Activated CD8-positive, alpha-beta T cell treated with anti-CD3 and anti-CD28 coated beads, Interleukin-2, amount 10 ng/mL, durations not matched to agents 7 days and 5 days (primary cell): Measurements from ENCODE around the gene OLAH. TPM values are rescaled to one million over a fixed set of nuclear protein-coding genes. Genes with fewer than 3 reads are reported as not detected.

ENCODE experiments used
- ATAC-seq: fragments of 150-1000 bp; cut with Tn5 transposase; one replicate; pipeline ENCODE4 v1.10.0; 2021; ENCODE audit warnings: moderate library complexity
- CTCF ChIA-PET: fragments of 350-600 bp; sonication (Branson Sonifier 250); formaldehyde crosslinking; loops from one replicate; lab custom pipeline; 2021; ENCODE audit warnings: antibody characterized with exemption; lab: Charles Lee
- POLR2A ChIA-PET: fragments of 350-600 bp; sonication (Branson Sonifier 250); formaldehyde crosslinking; loops from one replicate; lab custom pipeline; 2021; ENCODE audit warnings: antibody characterized with exemption; lab: Charles Lee
- DNase-seq: peaks from one replicate; pipeline ENCODE4 v3.0.0-alpha.2; 2020
- H3K27ac Mint-ChIP-seq: one replicate; pipeline ENCODE4 v1.8.0; 2021; ENCODE audit warnings: mild to moderate bottlenecking, mixed read lengths
- H3K27me3 Mint-ChIP-seq: one replicate; pipeline ENCODE4 v1.8.0; 2021; ENCODE audit warnings: low read depth, mixed read lengths
- H3K36me3 Mint-ChIP-seq: one replicate; pipeline ENCODE4 v1.8.0; 2021; ENCODE audit warnings: low read depth, mixed read lengths
- H3K4me1 Mint-ChIP-seq: one replicate; pipeline ENCODE4 v1.8.0; 2021; ENCODE audit warnings: low read depth, mixed read lengths
- H3K4me3 Mint-ChIP-seq: one replicate; pipeline ENCODE4 v1.8.0; 2021; ENCODE audit warnings: mild to moderate bottlenecking, mixed read lengths
- H3K9me3 Mint-ChIP-seq: one replicate; pipeline ENCODE4 v1.8.0; 2022; ENCODE audit warnings: mixed read lengths; ENCODE audit not compliant: insufficient read depth
- total RNA-seq, 2 experiments: library from RNA; stranded (reverse); gene quantifications; one replicate each; pipeline ENCODE4 v1.2.3, GENCODE V29; 2021

Gene OLAH
- total RNA-seq, 2 experiments from 2014 or later, result 0.18 to 0.37 TPM

DNA sequence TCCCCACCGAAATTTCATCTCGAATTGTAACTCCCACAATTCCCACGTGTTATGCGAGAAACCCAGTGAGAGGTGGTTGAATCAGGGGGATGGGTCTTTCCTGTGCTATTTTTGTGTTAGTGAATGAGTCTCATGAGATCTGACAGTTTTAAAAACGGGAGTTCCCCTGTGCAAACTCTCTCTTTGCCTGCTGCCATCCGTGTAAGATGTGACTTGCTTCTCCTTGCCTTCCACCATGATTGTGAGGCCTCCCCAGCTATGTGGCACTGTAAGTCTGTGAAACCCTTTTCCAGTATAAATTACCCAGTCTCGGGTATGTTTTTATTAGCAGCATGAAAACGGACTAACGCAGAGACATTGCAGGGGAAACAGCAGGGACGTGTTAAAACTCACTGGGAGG, 5.3 kb upstream of the OLAH start:
- no peaks in the 10 kb centered on the region for H3K9me3 Mint-ChIP-seq

DNA sequence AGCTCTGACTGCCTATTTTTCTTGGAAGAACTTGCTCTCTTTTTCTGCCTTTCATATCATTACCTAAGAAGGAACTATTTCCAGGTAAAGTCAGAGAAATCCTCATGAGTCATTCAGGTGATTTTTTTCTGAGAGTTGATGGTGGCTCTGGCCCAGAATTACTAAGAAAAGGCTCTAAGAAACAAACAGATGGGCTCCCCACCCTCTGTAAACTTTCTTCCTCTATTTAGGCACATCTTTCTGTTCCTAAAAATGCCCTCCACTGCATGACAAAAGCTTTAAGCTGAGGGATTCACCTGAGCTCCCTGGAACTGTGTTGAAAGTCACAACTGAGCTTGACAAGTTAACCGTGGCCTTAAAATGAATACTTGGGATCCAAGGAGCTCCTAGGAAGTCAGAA, 1.6 kb downstream of the OLAH start:
- peaks cover 2% of the 10 kb centered on the region for H3K36me3 Mint-ChIP-seq
- H3K27ac Mint-ChIP-seq, result no peak overlapping the region
- no peaks in the 10 kb centered on the region for H3K9me3 Mint-ChIP-seq
- ATAC-seq (no peak), DNase-seq (no peak)
- ChIA-PET CTCF (no interaction called here), POLR2A (no interaction called here)
- H3K4me1 Mint-ChIP-seq, result peaks cover 24% of the 10 kb centered on the region
- H3K4me3 Mint-ChIP-seq, result no peak overlapping the region
- no peaks in the 10 kb centered on the region for H3K27me3 Mint-ChIP-seq

More for the DNA sequence above, 5.3 kb upstream of the OLAH start:
- no peak overlapping the region for H3K27ac Mint-ChIP-seq
- no peaks in the 10 kb centered on the region for H3K36me3 Mint-ChIP-seq
- no peak overlapping the region for H3K4me3 Mint-ChIP-seq
- ChIA-PET POLR2A (interaction anchor here (0.5 kb wide), 1 partner anchor 67 kb away, joined by 5 read pairs; no protein-coding TSS in a partner anchor), CTCF (no interaction called here)
- no peak for ATAC-seq
- no peak for DNase-seq
- H3K4me1 Mint-ChIP-seq, result peaks cover 7% of the 10 kb centered on the region
- no peaks in the 10 kb centered on the region for H3K27me3 Mint-ChIP-seq

DNA sequence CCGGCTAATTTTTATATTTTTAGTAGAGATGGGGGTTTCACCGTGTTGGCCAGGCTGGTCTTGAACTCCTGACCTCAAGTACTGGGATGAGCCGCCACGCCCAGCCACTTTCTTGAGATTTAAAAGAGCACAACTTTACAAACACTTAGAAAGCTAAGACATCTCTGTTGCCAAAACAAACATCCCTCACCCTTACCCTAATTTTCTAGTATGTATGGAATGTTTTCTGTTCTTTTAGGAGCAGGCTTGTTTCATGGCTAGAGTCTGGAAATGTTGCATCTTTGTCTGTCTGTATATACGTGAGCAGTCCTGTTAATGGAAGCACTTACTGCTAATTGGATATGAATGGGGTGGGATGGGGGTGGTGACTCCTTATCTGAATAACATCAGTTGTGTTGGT, 2.9 kb downstream of the OLAH start:
- DNase-seq, result no peak
- ChIA-PET CTCF (no interaction called here), POLR2A (no interaction called here)
- Mint-ChIP-seq H3K4me1 (peaks cover 18% of the 10 kb centered on the region), H3K27me3 (no peaks in the 10 kb centered on the region), H3K4me3 (no peak overlapping the region), H3K27ac (no peak overlapping the region), H3K9me3 (no peaks in the 10 kb centered on the region), H3K36me3 (peaks cover 2% of the 10 kb centered on the region)
- ATAC-seq, result no peak

DNA sequence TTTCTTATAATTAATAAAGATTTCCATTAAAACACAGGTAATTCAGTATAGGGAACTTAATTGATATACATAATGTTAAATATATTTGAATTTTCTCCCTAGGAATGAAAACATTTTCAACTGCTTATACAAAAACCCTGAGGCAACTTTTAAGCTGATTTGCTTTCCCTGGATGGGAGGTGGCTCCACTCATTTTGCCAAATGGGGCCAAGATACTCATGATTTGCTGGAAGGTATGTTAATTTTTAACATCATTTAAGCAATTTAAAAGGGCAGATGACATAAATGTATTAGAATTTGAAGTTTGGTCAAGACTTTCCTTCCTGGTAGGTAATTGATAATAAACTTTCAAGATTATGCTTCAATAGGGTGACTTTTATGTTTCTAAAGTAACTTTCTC, 5.8 kb downstream of the OLAH start:
- Mint-ChIP-seq H3K27me3 (peaks cover 3% of the 10 kb centered on the region), H3K27ac (no peak overlapping the region), H3K9me3 (no peaks in the 10 kb centered on the region), H3K4me3 (no peak overlapping the region), H3K36me3 (no peaks in the 10 kb centered on the region), H3K4me1 (peaks cover 10% of the 10 kb centered on the region)
- ChIA-PET POLR2A (no interaction called here), CTCF (interaction anchor here (1.3 kb wide), 1 partner anchor 57 kb away, joined by 4 read pairs; no protein-coding TSS in a partner anchor)
- no peak for DNase-seq
- no peak for ATAC-seq

DNA sequence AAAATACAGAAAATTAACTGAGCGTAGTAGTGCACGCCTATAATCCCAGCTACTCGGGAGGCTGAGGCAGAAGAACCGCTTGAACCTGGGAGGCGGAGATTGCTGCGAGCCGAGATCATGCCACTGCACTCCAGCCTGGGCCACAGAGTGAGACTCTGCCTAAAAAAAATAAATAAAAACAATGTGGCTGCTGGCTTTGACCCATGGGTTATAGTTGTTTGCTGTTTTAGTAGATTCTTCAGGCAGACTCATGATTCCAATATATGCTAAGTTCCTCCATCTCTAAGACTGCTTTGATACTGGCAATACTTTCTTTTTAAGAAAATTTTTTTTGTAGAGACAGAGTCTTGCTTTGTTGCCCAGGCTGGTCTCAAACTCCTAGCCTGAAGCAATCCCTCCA, 8.4 kb downstream of the OLAH start:
- peaks cover 5% of the 10 kb centered on the region for H3K27me3 Mint-ChIP-seq
- no peak overlapping the region for H3K27ac Mint-ChIP-seq
- ATAC-seq (no peak), DNase-seq (no peak)
- no peak overlapping the region for H3K4me3 Mint-ChIP-seq
- ChIA-PET POLR2A (no interaction called here), CTCF (no interaction called here)
- no peaks in the 10 kb centered on the region for H3K4me1 Mint-ChIP-seq
- no peaks in the 10 kb centered on the region for H3K9me3 Mint-ChIP-seq
- H3K36me3 Mint-ChIP-seq, result no peaks in the 10 kb centered on the region

DNA sequence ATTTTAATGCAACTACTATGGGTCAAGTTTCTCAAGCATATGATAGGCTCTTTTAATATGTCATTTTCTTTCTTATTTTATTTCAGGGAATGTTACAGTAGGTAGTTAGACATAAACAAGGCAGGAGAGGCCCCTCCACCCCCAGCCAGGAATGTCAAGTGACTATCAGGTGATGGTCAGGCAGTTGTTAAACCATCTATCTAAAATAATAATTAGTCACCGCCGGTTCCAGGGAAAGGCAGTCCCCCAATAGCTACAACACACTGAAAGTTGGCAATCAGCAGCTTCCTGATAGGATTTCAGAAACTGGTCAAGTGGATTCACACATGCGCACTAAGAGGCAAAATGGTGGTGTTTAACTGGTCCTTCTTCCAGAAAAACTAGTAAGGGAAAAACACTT, 9.3 kb downstream of the OLAH start:
- no peak overlapping the region for H3K27ac Mint-ChIP-seq
- H3K4me1 Mint-ChIP-seq, result no peaks in the 10 kb centered on the region
- POLR2A ChIA-PET, result no interaction called here
- no peaks in the 10 kb centered on the region for H3K9me3 Mint-ChIP-seq
- no peak for DNase-seq
- peaks cover 5% of the 10 kb centered on the region for H3K27me3 Mint-ChIP-seq
- no peaks in the 10 kb centered on the region for H3K36me3 Mint-ChIP-seq
- no peak for ATAC-seq
- H3K4me3 Mint-ChIP-seq, result no peak overlapping the region
- CTCF ChIA-PET, result no interaction called here

DNA sequence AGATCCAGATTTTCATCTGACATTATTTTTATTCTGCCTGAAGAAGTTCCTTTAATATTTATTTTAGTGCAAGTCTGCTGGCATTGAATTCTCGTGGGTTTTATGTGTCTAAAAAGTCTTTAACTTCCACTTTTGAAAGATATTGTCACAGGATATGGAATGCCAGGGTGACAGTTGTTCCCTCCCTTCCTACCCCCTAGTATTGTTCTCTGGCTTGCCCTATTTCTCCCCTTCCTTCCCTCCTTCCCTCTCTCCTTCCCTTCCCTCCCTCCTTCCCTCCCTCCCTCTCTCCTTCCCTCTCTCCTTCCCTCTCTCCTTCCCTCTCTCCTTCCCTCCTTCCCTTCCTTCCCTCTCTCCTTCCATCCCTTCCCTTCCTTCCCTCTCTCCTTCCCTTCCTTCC, 14.9 kb downstream of the OLAH start:
- Mint-ChIP-seq H3K4me1 (no peaks in the 10 kb centered on the region), H3K9me3 (peaks cover 7% of the 10 kb centered on the region), H3K36me3 (peaks cover 4% of the 10 kb centered on the region), H3K4me3 (no peak overlapping the region), H3K27me3 (peaks cover 8% of the 10 kb centered on the region), H3K27ac (no peak overlapping the region)
- ChIA-PET POLR2A (no interaction called here), CTCF (no interaction called here)
- no peak for DNase-seq
- no peak for ATAC-seq

DNA sequence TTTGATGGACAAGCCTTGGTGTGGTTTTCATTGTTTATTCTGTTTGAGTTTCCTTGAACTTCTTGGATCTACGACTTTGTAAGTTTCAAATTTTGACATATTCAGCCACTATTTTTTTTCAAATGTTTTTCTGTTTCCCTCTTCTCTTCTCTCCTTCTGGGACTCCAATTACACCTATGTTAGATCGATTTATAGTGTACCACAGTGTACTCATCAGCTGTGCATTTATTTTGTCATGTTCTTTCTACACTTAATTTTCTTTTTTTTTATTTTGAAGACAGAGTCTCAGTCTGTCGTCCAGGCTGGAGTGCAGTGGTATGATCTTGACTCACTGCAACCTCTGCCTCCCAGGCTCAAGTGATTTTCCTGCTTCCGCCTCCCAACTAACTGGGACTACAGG, 16.2 kb downstream of the OLAH start:
- H3K4me1 Mint-ChIP-seq, result no peaks in the 10 kb centered on the region
- H3K9me3 Mint-ChIP-seq, result peaks cover 7% of the 10 kb centered on the region
- no peak for ATAC-seq
- no peak overlapping the region for H3K4me3 Mint-ChIP-seq
- ChIA-PET POLR2A (no interaction called here), CTCF (no interaction called here)
- peaks cover 10% of the 10 kb centered on the region for H3K27me3 Mint-ChIP-seq
- peaks cover 4% of the 10 kb centered on the region for H3K36me3 Mint-ChIP-seq
- no peak overlapping the region for H3K27ac Mint-ChIP-seq
- DNase-seq, result no peak

DNA sequence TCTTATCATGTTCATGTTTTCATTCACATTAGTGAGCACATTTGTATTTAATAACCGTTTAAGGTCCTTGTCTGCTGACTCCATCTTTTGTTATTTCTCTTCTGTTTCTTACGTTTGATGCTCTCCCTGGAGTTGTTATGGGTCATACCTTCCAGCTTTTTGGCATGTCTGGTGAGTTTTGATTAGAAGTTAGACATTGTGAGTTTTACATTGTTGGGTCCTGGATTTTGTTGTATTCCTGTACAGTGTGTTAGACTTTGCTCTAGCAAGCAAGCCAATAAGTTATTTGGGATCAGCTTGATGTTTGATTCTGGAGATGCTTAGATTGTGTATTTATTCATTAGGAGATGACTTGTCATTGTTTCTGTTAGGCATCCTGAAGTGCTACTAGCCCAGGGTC, 16.9 kb downstream of the OLAH start:
- DNase-seq, result no peak
- H3K4me1 Mint-ChIP-seq, result no peaks in the 10 kb centered on the region
- H3K27me3 Mint-ChIP-seq, result peaks cover 10% of the 10 kb centered on the region
- H3K36me3 Mint-ChIP-seq, result peaks cover 4% of the 10 kb centered on the region
- peaks cover 7% of the 10 kb centered on the region for H3K9me3 Mint-ChIP-seq
- ChIA-PET CTCF (interaction anchor here (0.7 kb wide), 1 partner anchor 45 kb away, joined by 3 read pairs; no protein-coding TSS in a partner anchor), POLR2A (no interaction called here)
- no peak overlapping the region for H3K4me3 Mint-ChIP-seq
- H3K27ac Mint-ChIP-seq, result no peak overlapping the region
- ATAC-seq, result no peak

DNA sequence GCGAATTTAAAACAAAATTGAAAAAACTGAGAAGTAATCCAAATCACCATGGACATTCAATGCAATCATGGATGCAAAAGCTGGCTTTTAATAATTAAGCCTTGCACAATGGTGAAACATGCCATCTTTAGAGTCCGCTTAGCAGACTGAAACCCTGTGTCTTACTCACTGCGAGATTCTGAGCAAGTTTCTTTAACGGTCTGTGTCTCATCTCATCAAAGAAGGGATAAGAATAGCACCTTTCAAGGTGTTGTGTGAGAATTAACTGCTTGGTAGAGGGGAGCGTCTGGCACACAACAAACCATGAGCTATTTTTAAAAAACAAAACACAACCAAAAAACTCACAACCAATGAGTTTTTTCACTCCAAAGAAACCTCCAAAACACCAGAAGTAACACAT, 23.4 kb downstream of the OLAH start:
- ChIA-PET CTCF (no interaction called here), POLR2A (no interaction called here)
- Mint-ChIP-seq H3K4me3 (no peak overlapping the region), H3K27ac (no peak overlapping the region), H3K36me3 (no peaks in the 10 kb centered on the region), H3K4me1 (no peaks in the 10 kb centered on the region), H3K27me3 (peaks cover 5% of the 10 kb centered on the region), H3K9me3 (no peaks in the 10 kb centered on the region)
- no peak for DNase-seq
- ATAC-seq, result no peak

DNA sequence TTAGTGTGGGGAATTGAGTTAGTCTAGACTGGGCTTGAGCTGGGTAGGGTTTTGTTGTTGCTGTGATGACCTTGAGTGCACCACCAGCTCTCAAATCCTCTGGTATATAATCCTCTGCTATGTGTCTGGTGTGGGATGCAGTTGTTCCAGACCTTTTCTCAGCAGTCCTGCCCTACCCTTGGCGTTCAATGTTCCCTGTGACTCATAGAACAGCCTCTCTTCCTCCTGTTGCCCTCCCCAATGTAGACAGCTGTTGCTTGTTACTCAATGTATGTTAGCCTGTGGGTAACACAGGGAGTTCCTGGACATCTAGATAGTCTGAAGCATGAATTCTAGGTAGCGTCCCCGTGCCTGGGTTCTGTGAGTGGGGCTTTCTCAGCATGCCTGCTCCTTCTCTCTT, 25.1 kb downstream of the OLAH start:
- POLR2A ChIA-PET, result no interaction called here
- Mint-ChIP-seq H3K9me3 (no peaks in the 10 kb centered on the region), H3K36me3 (no peaks in the 10 kb centered on the region), H3K4me1 (no peaks in the 10 kb centered on the region), H3K4me3 (no peak overlapping the region), H3K27me3 (peaks cover 5% of the 10 kb centered on the region), H3K27ac (no peak overlapping the region)
- CTCF ChIA-PET, result no interaction called here
- no peak for DNase-seq
- ATAC-seq, result no peak

DNA sequence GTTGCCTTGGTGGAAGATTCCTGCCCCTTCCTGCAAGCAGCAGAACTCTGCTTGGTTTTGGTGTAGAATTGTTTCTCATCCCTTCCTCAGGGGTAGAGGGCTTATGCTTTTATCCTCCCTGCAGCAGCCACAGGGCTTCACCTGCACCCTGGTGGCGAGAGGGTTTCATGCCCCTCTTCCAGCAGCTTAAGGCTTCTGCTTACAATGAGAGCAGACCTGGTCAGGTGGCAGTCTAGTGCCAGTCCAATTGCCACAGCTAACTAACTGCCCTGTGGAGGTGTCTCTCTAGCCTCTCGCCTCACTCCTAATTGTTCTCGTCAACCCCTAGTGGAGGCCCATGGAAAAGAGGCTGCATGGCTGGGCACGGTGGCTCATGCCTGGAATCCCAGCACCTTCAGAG, 25.5 kb downstream of the OLAH start:
- Mint-ChIP-seq H3K4me3 (no peak overlapping the region), H3K36me3 (no peaks in the 10 kb centered on the region), H3K27me3 (peaks cover 4% of the 10 kb centered on the region), H3K4me1 (no peaks in the 10 kb centered on the region), H3K27ac (no peak overlapping the region), H3K9me3 (no peaks in the 10 kb centered on the region)
- DNase-seq (no peak), ATAC-seq (no peak)
- ChIA-PET POLR2A (no interaction called here), CTCF (no interaction called here)

DNA sequence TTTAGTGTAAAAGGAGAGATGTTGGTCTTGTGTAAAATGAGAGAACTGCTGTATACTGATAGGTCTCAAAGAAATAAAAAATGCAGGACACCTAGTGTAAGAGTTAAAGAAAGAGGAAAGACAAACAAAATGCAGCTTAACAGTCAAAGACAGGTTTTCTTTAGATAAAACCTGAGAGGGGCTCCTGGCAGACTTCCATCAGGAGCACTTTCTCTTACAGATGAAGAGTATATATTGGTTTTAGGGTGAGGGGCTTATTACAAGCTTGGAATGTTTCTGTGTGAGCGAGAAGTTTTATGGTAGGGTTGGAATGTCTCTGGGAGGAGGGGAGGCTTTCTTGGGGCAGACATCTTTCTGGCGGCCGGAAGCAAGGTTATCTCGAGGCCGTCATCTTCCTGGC, 28.6 kb downstream of the OLAH start:
- no peak for DNase-seq
- Mint-ChIP-seq H3K27ac (no peak overlapping the region), H3K9me3 (no peaks in the 10 kb centered on the region), H3K27me3 (peaks cover 2% of the 10 kb centered on the region), H3K4me3 (no peak overlapping the region), H3K4me1 (no peaks in the 10 kb centered on the region), H3K36me3 (no peaks in the 10 kb centered on the region)
- ChIA-PET CTCF (no interaction called here), POLR2A (no interaction called here)
- no peak for ATAC-seq
